ENCODE data around the gene ADAMTS12.

GRCh38 chr5:33742181-33742580, 149.6 kb downstream of the ADAMTS12 start:
- TF ChIP-seq CTCF (IDR thresholded peaks at IDR 0.05): no peak
- TF ChIP-seq POLR2AphosphoS5 (IDR thresholded peaks at IDR 0.05): no peak

All from transverse colon (tissue), 4 donors.